ENCODE measurements around the gene C1orf94.

The C1orf94 gene

GRCh38 chr1:34131396-34132160 is 45.1 kb upstream of the C1orf94 start:
- ChIA-PET CTCF (no interaction called here), POLR2A (ENCODE audit: low non-redundant PET) (no interaction called here)
- no peak for DNase-seq (ENCODE audit: low spot score)
- H3K27ac ChIP-seq: no peak overlapping the region
- TF ChIP-seq CTCF (conservative IDR thresholded peaks at IDR 0.05; ENCODE audit: low read depth): no peak

- TF ChIP-seq CTCF (conservative IDR thresholded peaks at IDR 0.05; ENCODE audit: low read depth): no peak
- CTCF ChIA-PET: no interaction called here
- no peak overlapping the region for H3K27ac ChIP-seq
- DNase-seq (ENCODE audit: low spot score): no peak
- POLR2A ChIA-PET (ENCODE audit: low non-redundant PET): no interaction called here
Observed at GRCh38 chr1:34132161-34132420, 44.6 kb upstream of the C1orf94 start.

GRCh38 chr1:34137411-34137810 is 39.3 kb upstream of the C1orf94 start:
- no peak for TF ChIP-seq CTCF (conservative IDR thresholded peaks at IDR 0.05; ENCODE audit: low read depth)
- no peak overlapping the region for H3K27ac ChIP-seq
- POLR2A ChIA-PET (ENCODE audit: low non-redundant PET): no interaction called here
- CTCF ChIA-PET: no interaction called here
- DNase-seq (ENCODE audit: low spot score): no peak

GRCh38 chr1:34140011-34140676 is 36.6 kb upstream of the C1orf94 start:
- ChIA-PET POLR2A (ENCODE audit: low non-redundant PET) (no interaction called here), CTCF (no interaction called here)
- no peak for TF ChIP-seq CTCF (conservative IDR thresholded peaks at IDR 0.05; ENCODE audit: low read depth)
- no peak for DNase-seq (ENCODE audit: low spot score)
- no peak overlapping the region for H3K27ac ChIP-seq

GRCh38 chr1:34143975-34144374 is 32.7 kb upstream of the C1orf94 start:
- no peak for TF ChIP-seq CTCF (conservative IDR thresholded peaks at IDR 0.05; ENCODE audit: low read depth)
- CTCF ChIA-PET: no interaction called here
- H3K27ac ChIP-seq: no peak overlapping the region
- no peak for DNase-seq (ENCODE audit: low spot score)
- POLR2A ChIA-PET (ENCODE audit: low non-redundant PET): no interaction called here

GRCh38 chr1:34144766-34145165 is 31.9 kb upstream of the C1orf94 start:
- DNase-seq (ENCODE audit: low spot score): no peak
- ChIA-PET CTCF (no interaction called here), POLR2A (ENCODE audit: low non-redundant PET) (no interaction called here)
- H3K27ac ChIP-seq: no peak overlapping the region
- no peak for TF ChIP-seq CTCF (conservative IDR thresholded peaks at IDR 0.05; ENCODE audit: low read depth)
